GM10248 (cell line): Measurements from ENCODE around the gene TNFRSF25.

Experiments
- CTCF ChIA-PET: fragments of 300-600 bp; sonication (Branson Sonifier 250); formaldehyde crosslinking; extraction: SDS; loops from one replicate; lab custom pipeline; 2021; ENCODE audit warnings: antibody characterized with exemption; lab: Yijun Ruan, JAX
- POLR2A ChIA-PET: fragments of 350-650 bp; sonication (Branson Sonifier 250); formaldehyde crosslinking; extraction: SDS; loops from one replicate; lab custom pipeline; 2020; ENCODE audit warnings: antibody characterized with exemption; lab: Yijun Ruan, JAX
- DNase-seq: peaks from one replicate; pipeline ENCODE4 v3.0.0; 2012; ENCODE audit errors: extremely low spot score
- CTCF ChIP-seq: IDR thresholded peaks from 2 replicates; pipeline ENCODE4 v1.5.1; 2012; ENCODE audit warnings: mild to moderate bottlenecking, low read depth; ENCODE audit errors: extremely low read depth, missing control alignments, control extremely low read depth

TNFRSF25 gene

DNA sequence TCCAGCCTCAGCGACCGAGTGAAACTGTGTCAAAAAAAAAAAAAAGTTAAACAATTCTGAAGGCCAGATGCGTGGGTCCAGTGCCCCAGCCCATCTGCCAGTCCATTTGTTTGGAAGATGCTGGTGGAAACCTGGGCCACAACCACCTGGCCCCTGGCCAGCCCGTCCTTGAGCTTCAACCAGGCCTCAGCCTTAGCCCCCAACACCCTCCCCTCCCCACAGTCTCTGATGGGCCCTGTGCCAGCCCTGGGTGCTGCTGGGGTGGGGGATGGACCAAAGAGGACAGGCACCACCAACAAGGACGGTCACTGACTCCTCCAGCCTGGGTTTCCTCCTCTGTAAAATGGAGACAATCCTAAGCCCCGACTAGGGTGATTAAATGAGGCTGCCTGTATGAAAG is 45.1 kb upstream of the TNFRSF25 start:
- no peak for TF ChIP-seq CTCF
- ChIA-PET POLR2A (no interaction called here), CTCF (no interaction called here)
- DNase-seq = no peak

GRCh38 chr1:6510493-6510892 is 44.5 kb upstream of the TNFRSF25 start:
- no peak for TF ChIP-seq CTCF
- CTCF ChIA-PET = no interaction called here
- POLR2A ChIA-PET = no interaction called here
- DNase-seq = no peak

DNA sequence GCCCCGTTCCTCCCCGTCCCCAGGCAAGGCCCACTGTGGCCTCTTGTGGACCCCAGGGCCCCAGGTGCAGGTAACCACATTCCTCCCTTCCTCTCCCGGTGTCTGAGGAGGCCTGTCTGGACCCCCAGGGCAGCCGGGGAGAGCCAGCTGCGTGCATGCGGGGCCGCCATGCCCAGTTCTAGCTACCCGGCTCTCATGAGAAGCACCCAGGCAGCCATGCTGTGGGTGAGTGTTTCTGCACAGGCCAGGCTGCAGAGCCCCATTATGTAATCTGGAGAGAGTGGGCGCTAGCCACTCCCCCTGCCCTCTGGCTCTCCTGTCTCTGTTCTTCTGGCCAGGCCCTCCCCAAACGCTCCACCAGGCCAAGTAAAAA is 43.9 kb upstream of the TNFRSF25 start:
- CTCF ChIA-PET = no interaction called here

GRCh38 chr1:6509220-6509918 is 43.4 kb upstream of the TNFRSF25 start:
- ChIA-PET CTCF (interaction anchor here (1.0 to 1.3 kb wide), 3 partner anchors 16 to 24 kb away, joined by 3 read pairs; no protein-coding TSS in a partner anchor), POLR2A (no interaction called here)
- TF ChIP-seq CTCF = no peak
- no peak for DNase-seq

More for the DNA sequence above, 43.9 kb upstream of the TNFRSF25 start:
- TF ChIP-seq CTCF = no peak
- POLR2A ChIA-PET = no interaction called here
- no peak for DNase-seq

DNA sequence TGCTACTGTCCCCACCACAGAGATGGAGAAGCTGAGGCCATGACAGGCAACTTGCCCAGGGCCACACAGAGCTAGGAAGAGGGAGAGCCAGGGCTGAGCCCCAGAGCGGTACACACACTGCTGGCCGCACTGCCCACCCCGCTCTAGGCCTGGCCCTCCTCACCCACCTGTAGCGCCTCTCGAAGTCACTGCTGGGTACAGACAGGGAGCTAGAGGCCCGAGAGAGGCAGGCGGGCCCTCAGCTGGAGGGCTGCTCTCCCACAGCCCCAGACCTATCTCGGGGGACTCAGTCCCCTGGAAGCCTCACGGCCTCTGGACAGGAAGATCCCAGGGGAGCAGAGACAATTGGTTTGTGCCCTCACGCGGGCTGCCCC is 42.8 kb upstream of the TNFRSF25 start:
- DNase-seq = no peak
- ChIA-PET CTCF (interaction anchor here (1.0 to 1.3 kb wide), 3 partner anchors 17 to 23 kb away, joined by 3 read pairs; no protein-coding TSS in a partner anchor), POLR2A (no interaction called here)
- TF ChIP-seq CTCF = no peak

DNA sequence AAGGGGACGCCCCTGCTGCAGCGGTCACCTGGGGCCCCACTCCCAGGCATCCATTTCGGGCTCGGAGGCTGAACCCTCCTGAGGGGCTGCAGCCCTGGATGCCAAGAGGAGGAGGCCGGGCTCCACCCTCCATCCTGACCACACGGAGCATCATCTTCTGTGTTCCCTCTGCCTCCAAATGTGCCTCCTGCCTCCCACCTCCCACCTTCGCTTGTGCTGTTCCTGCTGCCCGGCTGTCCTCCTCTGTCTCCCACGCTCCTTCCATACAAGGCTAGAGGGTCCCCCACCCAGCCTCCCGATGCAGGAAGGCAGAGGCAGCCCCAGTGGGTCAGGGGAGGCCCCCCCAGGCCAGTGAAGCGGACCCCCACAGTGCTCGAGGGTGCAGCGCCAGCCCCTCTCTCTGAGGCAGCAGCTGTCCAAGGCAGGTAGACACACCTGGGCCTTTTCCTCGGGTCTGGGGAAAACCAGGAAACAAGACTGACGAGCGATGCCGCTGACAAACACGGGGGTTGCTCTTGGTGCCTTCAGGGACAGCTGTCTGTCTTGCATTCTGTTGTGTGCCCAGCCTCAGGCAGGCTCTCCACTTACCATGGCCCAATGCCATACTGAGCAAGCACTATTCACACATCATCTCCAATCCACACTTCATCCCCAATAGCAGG is 42.3 kb upstream of the TNFRSF25 start:
- POLR2A ChIA-PET = no interaction called here
- no peak for TF ChIP-seq CTCF
- CTCF ChIA-PET = interaction anchor here (1.0 to 1.3 kb wide), 4 partner anchors 15 to 22 kb away, joined by 3 to 5 read pairs (median 3); no protein-coding TSS in a partner anchor
- DNase-seq = no peak
